GM21526 (cell line): Measurements from ENCODE around the gene SPR.

ENCODE experiments used
- ATAC-seq: cut with Tn5 transposase; IDR thresholded peaks from one replicate; pipeline ENCODE4 v1.9.1; 2021; ENCODE audit warnings: moderate library complexity; ENCODE audit not compliant: unreplicated experiment, low FRiP score

SPR gene

DNA sequence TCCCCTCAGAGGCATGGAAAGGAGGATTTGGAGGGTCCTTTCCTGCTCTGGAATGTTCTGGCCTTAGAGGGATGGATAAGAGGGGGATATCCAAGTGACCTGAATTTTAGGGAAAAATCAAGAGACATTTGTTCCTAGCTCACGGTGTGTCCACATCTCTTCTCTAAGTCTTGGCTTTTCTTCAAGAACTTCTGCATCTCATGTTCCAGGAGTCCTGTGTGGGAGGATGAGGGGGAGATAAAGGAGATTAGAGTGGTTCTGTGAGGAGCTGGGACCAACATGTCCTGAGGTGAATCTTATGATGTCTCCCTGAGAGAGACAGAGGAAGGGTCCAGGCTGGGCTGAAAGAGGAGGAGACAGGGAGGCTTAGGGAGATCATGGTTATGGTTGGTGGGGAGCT is 41.8 kb downstream of the SPR start:
- ATAC-seq, result no peak

DNA sequence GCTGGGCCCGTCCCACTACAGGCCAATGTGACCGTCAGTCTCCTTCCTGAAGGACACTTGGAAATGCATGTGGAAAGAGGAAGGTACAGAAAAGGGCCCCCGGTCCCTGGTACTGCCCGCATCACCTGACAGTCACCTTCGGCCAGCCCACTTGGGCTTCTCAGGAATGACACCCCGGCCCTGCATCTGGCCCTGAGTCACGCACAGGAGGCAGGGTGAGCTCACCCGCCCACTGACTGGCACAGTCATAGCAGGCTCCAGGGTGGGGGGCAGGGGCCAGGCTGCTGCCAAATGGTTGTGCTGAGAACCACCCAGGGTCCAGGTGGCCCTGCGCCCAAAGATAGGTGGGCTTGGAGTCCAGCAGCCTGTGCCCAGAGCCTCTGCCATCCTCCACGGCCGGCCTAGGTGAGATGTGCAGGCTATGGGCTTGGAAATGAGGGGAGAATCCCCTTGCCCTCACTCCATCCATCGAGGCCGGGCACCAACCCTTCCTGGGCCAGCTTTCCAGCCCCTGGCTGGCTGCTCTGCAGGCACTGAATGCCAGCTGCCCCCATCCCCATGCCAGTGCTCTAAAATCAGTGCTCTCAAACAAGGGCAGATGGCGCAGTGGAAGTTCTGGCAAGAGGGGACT is 44.2 kb downstream of the SPR start:
- no peak for ATAC-seq

GRCh38 chr2:72932045-72932740 is 45.0 kb downstream of the SPR start:
- no peak for ATAC-seq

DNA sequence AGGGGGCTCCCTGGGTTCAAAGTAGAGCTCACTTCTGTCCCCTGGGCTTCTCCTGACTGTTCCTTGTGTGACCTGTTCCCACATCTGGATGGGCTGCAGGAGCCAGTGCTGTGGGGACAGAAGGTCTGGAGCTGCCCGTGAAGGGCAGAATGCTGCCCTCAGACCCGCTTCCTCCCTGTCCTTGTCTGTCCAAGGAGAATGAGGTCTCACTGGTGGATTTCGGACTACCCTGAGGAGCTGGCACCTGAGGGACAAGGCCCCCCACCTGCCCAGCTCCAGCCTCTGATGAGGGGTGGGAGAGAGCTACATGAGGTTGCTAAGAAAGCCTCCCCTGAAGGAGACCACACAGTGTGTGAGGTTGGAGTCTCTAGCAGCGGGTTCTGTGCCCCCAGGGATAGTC is 45.6 kb downstream of the SPR start:
- no peak for ATAC-seq

DNA sequence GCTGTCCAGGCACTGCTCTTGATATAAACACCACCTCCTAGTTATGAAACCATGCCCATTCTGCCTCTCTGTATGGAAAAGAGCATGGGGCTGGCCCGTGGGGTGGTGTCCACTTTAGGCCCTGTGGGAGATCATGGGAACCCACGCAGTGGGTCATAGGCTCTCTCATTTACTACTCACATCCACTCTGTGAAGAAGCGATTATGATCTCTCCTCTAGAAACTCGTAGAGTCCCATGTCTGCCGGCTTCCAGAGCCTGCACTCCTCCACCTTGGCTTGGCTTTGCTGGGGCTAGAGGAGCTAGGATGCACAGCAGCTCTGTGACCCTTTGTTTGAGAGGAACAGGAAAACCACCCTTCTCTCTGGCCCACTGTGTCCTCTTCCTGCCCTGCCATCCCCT is 46.0 kb downstream of the SPR start:
- no peak for ATAC-seq

DNA sequence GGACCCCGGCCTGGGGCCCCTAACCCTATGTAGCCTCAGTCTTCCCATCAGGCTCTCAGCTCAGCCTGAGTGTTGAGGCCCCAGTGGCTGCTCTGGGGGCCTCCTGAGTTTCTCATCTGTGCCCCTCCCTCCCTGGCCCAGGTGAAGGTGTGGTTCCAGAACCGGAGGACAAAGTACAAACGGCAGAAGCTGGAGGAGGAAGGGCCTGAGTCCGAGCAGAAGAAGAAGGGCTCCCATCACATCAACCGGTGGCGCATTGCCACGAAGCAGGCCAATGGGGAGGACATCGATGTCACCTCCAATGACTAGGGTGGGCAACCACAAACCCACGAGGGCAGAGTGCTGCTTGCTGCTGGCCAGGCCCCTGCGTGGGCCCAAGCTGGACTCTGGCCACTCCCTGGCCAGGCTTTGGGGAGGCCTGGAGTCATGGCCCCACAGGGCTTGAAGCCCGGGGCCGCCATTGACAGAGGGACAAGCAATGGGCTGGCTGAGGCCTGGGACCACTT is 46.5 kb downstream of the SPR start:
- ATAC-seq, result no peak

- ATAC-seq, result no peak
These were observed 47.7 kb downstream of the SPR start for GRCh38 chr2:72934683-72935610.

DNA sequence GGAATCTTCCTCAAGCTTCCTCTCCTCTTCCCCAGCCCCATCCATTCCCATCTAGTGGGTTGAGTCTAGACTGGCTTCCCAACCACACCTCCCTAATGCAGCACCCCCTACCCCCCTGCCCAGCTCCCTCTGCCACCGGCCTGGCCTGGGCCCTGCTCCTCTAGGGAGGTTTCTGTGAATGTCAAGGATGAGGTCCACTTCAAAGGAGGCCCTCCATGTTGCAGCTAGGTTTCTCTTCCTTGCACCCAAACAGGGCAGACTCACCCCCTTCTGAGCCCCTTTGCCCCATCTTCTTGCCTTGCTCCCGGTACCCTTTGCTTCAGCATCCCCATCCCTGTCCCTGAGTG is 48.4 kb downstream of the SPR start:
- ATAC-seq, result no peak

DNA sequence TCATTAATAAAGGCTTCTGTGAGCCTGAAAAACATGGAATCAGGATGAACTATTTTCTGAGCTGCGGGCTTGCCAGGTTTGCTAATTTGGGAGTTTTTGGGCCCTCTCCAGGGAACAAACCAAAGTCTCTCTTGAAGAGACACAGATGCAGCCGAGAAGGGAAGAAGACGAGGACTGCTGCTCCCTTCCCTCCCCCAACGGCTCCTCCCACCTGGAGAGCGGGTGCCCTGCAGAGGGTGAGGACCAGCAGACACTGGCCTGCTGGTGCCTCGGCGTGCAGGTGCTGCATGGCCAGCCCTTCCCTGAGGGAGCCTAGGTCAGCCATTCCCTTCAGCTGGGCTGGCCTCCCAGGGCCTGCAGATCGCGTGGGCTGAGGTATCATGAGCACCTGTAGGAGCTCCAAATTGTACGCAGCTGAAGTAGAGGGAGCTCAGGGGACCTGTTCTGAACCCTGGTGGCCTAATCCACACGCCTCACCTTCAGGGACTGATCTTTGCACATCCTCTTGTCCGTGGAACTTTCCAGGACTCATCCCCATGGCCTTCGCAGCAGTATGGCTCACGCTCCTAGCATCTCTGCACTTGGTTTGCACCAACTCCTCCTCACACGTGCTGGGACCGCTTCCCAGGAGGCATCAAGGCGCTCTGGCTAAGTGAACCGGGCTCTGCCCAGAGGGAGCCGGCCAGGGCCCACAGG is 49.6 kb downstream of the SPR start:
- no peak for ATAC-seq

DNA sequence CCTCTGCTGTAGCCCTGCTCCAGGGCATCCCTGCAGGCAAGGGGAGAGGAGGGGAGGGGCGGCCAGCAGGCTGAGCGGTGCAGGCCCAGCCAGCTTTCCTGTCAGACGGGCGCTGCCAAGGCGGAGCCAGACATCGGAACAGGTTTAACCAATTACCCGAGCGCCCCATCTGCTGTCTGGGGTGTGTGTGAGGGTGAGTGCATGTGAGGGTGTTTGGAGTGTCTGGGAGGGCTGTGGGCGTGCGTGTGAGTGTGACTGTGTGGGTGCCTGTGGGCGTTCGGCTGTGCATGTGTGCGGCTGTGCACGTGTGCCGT is 50.1 kb downstream of the SPR start:
- no peak for ATAC-seq

DNA sequence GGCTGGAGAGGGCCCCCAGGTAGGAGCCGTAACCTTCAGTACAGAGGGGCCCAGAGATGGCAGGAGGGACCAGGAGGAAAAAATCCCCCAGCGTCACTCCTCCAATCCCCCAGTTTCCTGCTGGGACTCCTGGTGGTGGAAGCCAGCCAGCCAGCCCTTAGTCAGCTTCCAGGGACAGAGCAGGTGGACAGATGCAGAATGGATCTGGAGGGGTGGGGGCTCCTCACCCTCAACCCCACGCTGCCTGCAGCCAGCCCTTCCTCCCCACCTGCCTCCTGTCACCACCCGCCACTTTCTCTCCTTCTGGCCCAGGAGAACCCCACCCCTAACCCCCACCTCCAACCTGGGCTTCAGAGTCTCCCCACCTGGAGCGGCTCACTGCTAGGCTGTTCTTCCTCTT is 51.2 kb downstream of the SPR start:
- ATAC-seq, result no peak

DNA sequence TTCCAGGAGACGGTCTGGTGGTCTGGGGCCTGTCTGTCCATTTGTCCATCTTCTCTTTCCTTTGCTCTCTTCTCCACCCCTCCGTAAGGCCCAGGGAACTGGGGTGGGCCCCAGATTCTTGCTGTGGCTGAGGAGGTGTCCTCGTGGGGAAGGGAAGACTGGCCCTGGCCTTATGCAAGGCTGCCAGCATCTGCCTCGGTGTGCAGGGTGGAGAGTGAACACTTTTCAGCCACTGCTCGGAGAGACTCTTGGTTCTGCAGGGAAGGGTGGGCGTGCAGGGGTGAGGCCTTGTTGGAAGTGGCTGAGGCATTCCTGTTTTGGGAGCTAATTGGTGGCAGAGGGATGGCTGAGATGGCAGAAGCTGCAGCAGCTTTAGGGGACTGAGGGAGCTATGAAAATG is 53.2 kb downstream of the SPR start:
- no peak for ATAC-seq

DNA sequence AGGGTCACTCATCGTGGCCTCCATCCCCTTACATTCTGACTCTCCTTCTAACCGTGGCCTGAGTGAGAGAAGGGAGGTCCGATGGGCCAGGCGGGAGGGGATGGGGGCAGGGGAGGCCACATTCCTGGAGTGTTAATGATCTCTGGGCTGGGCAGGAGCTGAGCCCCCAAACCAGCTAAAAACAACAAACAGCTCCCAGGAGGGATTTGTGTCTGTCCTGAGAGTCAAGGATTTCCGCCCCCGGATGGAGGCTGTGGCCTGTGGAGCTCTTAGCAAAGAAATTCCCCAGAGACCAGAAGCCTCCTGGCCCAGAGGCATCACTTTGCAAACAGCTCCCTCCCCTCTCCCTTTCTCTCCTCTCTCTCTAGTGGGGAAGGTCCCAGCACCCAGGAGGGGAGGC is 53.6 kb downstream of the SPR start:
- no peak for ATAC-seq
